MM.1S (cell line): Measurements from ENCODE around the gene RARB.

Experiments
- EZH2 ChIP-seq: fragments of 300-600 bp; sonication (generic); optimal IDR thresholded peaks from 2 replicates; pipeline ENCODE3; 2017; ENCODE audit warnings: low read depth, mild to moderate bottlenecking, antibody characterized with exemption, low read length, mixed read lengths
- EZH2phosphoT487 ChIP-seq: fragments of 300-600 bp; sonication (generic); IDR thresholded peaks from 2 replicates; pipeline ENCODE4 v1.6.1; 2018; ENCODE audit warnings: antibody characterized with exemption, low read length
- TF ChIP-seq, protein P1 (sequence below): fragments of 300-600 bp; sonication (generic); IDR thresholded peaks from 2 replicates; pipeline ENCODE4 v1.5.1; 2016; ENCODE audit warnings: antibody characterized with exemption, low read length, mixed read lengths

DNA sequence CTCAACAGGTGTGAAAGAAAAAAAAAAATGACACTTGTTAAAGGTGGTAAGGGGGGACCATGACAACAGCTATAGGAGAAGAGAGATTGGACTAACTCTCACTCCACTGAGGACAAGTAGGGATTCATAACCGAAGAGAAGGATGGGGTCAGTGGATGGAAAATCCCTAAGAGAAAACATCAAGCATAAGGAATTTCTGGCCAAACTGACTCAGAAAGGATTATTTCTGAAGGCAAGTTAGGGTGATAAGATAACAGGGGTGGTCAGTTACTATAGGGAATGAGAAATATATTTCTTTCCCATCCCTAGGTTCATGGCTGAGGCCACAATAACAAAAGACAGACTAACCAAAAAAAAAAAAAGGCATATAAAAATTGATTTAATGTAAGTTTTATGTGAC lies 9.5 kb upstream of the RARB start:
- TF ChIP-seq EZH2phosphoT487 (no peak), EZH2 (no peak)
- TF ChIP-seq, protein P1, sequence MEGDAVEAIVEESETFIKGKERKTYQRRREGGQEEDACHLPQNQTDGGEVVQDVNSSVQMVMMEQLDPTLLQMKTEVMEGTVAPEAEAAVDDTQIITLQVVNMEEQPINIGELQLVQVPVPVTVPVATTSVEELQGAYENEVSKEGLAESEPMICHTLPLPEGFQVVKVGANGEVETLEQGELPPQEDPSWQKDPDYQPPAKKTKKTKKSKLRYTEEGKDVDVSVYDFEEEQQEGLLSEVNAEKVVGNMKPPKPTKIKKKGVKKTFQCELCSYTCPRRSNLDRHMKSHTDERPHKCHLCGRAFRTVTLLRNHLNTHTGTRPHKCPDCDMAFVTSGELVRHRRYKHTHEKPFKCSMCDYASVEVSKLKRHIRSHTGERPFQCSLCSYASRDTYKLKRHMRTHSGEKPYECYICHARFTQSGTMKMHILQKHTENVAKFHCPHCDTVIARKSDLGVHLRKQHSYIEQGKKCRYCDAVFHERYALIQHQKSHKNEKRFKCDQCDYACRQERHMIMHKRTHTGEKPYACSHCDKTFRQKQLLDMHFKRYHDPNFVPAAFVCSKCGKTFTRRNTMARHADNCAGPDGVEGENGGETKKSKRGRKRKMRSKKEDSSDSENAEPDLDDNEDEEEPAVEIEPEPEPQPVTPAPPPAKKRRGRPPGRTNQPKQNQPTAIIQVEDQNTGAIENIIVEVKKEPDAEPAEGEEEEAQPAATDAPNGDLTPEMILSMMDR: no peak
